Fibroblast of skin of abdomen (primary cell): ENCODE results near the gene KCNT2. TPM values are rescaled to one million over a fixed set of nuclear protein-coding genes. Genes with fewer than 3 reads are reported as not detected.
"Not testable (repeated sequence)": the region's sequence is repeated elsewhere in the genome, so short reads cannot be mapped to it uniquely, and the experiment has no call there.

Source experiments
- DNase-seq: peaks from one replicate; pipeline ENCODE4 v3.0.0-alpha.2; 2013
- polyA plus RNA-seq, 2 experiments: library from polyadenylated mRNA; unstranded; fragments of 120-200 nt; gene quantifications; one replicate each; pipeline ENCODE4 v1.2.1, GENCODE V29; 2013; ENCODE audit not compliant: insufficient read length in 2 of 2

The KCNT2 gene
- 3.0 TPM for polyA plus RNA-seq (2013, experiment 1 of 2; ENCODE audit: insufficient read length)
- polyA plus RNA-seq (2013, experiment 2 of 2; ENCODE audit: insufficient read length): 2.5 TPM

DNA sequence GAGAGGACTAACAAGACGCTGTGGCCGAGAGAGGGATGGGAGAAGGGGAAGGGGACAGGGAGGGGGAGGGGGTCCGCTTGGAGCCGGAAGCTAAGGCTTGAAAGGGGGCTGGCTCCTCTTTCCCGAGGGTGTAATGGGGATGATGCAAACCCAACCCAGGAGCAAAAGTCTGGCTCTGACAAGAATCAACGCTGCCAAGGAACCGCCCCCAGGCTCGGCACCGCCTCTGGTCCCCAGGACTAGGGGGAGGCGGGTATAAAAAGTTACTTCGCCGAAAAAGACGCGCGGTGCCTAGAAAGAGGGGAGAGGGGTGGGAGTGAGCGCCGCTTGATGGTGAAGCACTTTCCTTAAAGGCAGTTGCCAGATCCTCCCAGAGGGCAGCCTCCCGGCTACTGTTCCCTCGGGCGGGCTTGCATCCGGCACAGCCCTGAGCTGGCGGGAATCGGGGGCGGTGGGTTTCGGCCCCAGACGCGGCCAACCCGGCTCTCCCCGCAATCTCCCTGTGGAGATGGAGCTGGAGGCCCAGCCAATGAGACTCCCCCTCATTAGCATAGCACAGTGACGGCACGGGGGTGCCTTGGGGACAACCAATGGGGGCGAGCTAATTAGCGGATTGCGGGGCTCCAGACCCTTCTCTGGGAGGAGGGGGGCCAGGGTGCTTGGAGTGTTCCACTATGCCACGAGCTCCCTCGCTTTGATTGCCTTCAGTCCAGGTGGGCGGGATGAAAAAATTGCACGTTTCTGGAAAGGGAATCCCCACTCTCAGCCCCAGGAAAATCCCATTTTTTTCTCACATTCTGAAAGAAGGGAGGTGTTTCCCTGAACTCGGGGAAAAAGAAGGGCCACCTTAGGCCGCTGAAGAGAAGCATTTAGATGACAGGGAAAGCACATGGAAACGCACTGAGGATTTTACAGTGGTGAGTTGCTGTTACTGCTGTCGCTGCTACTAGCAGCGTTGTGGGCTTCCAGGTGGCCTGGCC is at the start of gene KCNT2:
KCNT2 (minus strand) TSS at position 51 of the 980 bp plus-strand sequence. CDS start 131 bp downstream, outside the sequence.
- peak; percentile 76 for DNase-seq

GRCh38 chr1:196655494-196655893 is 47.3 kb upstream of the KCNT2 start:
- DNase-seq: no peak

- no peak for DNase-seq
Measured at GRCh38 chr1:196655071-196655470, 46.8 kb upstream of the KCNT2 start.

DNA sequence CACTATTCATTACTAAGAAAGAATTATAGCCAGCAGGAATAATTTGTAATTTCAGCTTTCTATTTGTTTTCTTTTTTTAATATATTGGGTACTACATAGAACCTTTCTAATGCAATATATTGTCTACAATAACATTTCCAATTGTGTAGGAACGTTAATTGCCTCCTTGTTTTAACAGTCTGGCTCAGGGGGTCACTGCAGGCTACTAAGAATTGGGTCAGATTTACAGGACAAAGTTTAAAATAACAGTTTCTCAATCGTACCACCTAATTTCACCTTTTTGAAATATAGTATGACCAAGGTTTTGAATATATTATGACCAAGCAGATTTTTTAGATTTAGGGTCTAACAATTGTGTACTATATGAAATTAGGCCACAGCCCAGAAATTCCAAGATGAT is 46.0 kb upstream of the KCNT2 start:
- DNase-seq: no peak

GRCh38 chr1:196651637-196652215 is 43.5 kb upstream of the KCNT2 start, which contains the start of gene CFH:
Gene CFH, plus strand, starts transcription at chr1:196652043. Its CDS starts 75 bp downstream, at chr1:196652118.
- peak; percentile 87 for DNase-seq

DNA sequence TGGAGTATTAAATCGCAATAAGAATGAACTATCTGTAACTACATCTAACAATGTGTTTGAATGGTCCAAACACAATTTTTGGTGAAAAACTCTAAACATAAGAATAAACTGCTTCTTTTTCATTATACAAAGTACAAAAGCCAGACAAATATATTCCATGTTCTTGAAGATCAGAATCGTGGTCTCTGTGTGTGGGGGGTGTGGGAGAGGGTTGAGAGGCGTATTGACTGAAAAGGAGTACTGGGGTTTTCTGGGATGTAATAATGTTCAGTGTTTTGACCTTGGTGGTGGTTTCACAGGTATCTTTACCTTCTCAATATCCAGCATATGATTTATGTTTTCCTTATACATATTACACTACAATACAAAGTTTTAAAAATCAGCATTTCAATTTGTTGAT is 42.8 kb upstream of the KCNT2 start:
- DNase-seq: no peak

- DNase-seq: no peak
Measured at GRCh38 chr1:196650403-196650802, 42.2 kb upstream of the KCNT2 start.

DNA sequence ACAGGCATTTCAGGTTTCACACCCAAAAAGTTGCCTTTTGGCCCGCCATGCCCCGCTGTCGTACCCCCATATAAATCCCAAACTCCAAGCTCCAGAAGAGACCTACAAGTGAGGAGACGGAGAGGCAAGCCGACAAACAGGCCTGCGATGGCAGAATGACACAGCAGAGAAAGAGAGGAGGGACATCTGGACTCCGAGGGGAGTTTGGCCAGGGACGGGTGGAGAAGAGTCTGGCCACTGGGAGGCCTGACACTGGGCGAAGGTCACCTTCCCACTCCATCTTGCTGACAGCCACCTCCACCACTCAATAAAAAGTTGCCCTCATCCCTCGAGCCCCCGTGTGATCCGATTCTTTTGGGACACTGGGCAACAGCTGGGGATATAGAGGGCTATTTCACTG is 41.8 kb upstream of the KCNT2 start:
- DNase-seq: no peak

GRCh38 chr1:196640976-196641375 is 32.7 kb upstream of the KCNT2 start:
- DNase-seq: no peak

GRCh38 chr1:196639291-196639690 is 31.1 kb upstream of the KCNT2 start:
- not testable (repeated sequence) for DNase-seq

- no peak for DNase-seq
Measured at GRCh38 chr1:196638466-196638865, 30.2 kb upstream of the KCNT2 start.

DNA sequence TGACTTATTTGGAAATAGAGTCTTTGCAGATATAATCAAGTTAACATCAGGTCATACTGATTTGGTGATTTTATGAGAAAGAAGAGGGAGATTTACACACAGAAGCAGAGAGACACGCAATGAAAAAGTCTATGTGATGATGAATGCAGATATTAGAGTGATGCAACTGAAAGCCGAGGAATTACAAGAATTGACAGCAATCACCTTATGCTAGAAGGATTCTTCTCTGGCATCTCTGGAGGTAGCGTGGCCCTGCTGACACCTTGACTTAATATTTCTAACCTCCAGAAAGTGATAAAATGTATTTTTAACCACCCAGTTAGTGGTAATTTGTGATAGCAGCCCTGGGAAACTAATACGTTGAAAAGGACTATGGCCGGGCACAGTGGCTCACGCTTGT is 29.4 kb upstream of the KCNT2 start:
- DNase-seq: no peak

DNA sequence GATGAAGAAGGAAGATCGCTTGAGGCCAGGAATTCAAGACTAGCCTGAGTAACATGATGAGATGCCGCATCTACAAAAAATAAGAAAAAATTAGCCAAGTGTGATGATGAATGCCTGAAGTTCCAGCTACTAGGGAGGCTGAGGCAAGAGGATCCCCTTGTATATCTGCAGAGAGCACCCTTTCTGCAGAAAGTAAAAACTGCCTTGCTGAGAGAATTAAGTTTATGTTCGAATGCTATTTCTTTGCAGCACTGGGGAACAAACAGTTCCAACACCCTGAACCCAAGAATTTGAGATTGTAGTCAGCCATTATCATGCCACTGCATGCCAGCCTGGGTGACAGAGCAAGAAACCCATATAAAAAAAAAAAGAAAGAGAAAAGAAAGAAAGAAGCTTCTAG is 20.6 kb upstream of the KCNT2 start:
- DNase-seq: no peak

GRCh38 chr1:196623079-196623478 is 14.8 kb upstream of the KCNT2 start:
- no peak for DNase-seq

DNA sequence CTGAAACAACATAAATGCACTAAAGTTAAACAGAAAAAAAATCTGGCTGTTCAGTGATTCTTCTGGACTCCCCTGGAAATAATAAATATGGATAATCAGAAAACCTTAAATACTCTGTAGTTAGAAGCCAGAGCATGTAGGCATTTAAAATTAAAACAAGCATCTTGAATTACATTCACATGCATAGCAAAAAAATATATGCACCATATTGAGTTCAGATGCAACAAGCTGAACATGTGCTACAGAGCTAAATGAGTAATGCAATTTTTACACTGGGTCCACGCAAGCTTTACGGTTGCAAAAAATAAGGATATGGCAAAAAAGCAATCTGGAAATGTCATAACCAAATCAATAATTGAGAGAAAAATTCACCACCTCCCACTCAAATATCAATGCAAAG is 11.5 kb upstream of the KCNT2 start:
- DNase-seq: no peak

DNA sequence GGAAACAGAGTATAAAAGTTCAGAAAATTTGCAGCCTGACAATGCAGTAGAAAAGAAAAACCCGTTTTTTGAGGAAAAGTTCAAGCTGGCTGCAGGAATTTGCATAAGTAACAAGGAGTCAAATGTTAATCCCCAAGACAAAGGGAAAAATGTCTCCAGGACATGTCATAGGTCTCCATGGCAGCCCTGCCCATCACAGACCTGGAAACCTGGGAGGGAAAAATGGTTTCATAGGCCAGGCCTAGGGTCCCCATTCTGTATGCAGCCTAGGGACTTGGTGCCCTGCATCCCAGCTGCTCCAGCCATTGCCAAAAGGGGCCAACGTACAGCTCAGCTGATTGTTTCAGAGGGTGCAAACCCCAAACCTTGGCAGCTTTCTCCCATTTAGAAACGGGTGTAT is 3.6 kb upstream of the KCNT2 start:
- no peak for DNase-seq

- DNase-seq: no peak
Measured at GRCh38 chr1:196609370-196609737, 1.1 kb upstream of the KCNT2 start.

DNA sequence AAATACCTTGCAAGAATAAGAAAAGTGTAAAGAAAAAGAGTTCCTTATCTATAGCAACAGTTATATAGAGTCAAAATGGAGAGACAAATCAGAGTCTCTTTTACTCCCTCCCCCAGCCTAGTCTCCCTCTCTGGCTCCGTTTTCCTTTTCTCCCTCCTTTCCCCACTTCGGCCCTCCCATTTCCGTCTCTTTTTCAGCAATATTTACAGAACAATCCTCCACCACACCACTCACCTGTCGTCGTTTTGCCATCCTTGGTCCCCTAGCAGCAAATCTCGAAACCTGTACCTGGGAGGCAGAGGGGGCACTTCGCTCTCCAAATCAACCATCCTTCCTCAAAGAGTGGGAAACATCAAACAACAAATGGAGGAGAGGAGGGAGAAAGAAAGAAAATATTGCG is 259 bp downstream of the KCNT2 start:
- DNase-seq: peak; percentile 2

GRCh38 chr1:196603651-196604050 is 4.6 kb downstream of the KCNT2 start:
- DNase-seq: no peak

- DNase-seq: no peak
Measured at GRCh38 chr1:196598942-196599748, 9.1 kb downstream of the KCNT2 start.

GRCh38 chr1:196594700-196595099 is 13.5 kb downstream of the KCNT2 start:
- no peak for DNase-seq

- DNase-seq: no peak
Measured at GRCh38 chr1:196593955-196594354, 14.3 kb downstream of the KCNT2 start.

DNA sequence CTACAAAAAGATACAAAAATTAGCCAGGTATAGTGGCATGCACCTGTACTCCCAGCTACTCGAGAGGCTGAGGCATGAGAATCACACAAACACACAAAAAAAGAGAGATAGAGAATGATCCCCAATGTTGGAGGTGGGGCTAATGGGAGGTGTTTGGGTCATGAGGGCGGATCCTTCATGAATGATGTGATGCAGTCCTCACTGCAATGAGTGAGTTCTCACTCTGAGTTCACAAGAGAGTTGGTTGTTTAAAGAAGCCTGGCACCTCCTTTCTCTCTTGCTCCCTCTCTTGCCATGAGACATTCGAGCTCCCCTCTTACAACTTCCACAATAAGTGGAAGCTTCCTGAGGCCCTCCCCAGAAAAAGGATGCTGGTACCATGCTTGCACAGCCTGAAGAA is 17.3 kb downstream of the KCNT2 start:
- DNase-seq: no peak
